Measurements from ENCODE around the gene SSTR4.

DNA sequence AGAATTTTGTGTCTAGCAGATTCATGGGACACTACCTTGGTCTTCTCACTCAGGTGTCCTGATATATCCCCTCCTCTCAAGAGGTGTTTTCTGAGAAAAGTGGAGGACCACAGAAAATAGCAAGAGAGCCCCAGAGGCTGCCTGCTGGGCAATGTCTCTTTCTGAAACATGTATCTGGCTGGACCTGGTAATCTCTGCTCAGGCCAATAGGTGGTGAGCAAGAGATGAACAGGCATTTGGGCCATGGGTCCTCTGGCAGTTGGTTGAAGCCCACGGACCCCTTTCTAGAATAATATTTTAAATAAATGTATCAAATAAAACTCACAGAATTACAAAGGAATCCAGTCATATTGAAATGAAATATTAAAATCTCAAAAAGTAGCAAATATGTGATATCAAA lies 23.1 kb downstream of the SSTR4 start:
- TF ChIP-seq, protein P1, sequence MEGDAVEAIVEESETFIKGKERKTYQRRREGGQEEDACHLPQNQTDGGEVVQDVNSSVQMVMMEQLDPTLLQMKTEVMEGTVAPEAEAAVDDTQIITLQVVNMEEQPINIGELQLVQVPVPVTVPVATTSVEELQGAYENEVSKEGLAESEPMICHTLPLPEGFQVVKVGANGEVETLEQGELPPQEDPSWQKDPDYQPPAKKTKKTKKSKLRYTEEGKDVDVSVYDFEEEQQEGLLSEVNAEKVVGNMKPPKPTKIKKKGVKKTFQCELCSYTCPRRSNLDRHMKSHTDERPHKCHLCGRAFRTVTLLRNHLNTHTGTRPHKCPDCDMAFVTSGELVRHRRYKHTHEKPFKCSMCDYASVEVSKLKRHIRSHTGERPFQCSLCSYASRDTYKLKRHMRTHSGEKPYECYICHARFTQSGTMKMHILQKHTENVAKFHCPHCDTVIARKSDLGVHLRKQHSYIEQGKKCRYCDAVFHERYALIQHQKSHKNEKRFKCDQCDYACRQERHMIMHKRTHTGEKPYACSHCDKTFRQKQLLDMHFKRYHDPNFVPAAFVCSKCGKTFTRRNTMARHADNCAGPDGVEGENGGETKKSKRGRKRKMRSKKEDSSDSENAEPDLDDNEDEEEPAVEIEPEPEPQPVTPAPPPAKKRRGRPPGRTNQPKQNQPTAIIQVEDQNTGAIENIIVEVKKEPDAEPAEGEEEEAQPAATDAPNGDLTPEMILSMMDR (conservative IDR thresholded peaks at IDR 0.05) = no peak
- TF ChIP-seq EZH2 (IDR thresholded peaks at IDR 0.05; ENCODE audit: low read depth) = no peak

All from PC-9 (cell line).